VCaP (cell line): ENCODE results near the gene ABCF3.
"Not testable (repeated sequence)": the region's sequence is repeated elsewhere in the genome, so short reads cannot be mapped to it uniquely, and the experiment has no call there.

Source experiments
- H3K27ac ChIP-seq: fragments of 450-650 bp; 2 replicates; pipeline ENCODE4 v1.5.1; 2017
- TF ChIP-seq, protein P1 (sequence below): fragments of 450-650 bp; conservative IDR thresholded peaks from 2 replicates; pipeline ENCODE4 v1.5.1; 2017; ENCODE audit warnings: mild to moderate bottlenecking, moderate library complexity

Gene ABCF3

DNA sequence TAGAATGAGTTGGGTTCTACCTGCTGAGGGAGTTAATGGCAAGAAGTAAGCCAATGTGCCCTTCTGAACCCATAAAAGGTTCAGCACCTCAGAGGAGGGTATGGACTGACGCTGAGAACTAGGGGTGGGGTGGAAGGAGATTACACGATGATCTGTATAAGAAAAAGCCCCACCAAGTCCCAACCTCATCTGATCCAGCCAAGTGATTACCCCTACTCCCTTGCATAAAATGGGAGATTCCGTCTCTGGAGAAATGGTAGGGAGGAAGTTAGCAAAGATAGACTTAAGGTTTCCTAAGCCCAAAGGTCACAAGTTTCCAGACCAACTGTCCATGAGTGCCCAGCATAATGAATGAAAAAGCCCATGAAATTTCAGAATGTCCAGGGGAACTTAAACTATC lies 37.9 kb upstream of the ABCF3 start:
- TF ChIP-seq, protein P1, sequence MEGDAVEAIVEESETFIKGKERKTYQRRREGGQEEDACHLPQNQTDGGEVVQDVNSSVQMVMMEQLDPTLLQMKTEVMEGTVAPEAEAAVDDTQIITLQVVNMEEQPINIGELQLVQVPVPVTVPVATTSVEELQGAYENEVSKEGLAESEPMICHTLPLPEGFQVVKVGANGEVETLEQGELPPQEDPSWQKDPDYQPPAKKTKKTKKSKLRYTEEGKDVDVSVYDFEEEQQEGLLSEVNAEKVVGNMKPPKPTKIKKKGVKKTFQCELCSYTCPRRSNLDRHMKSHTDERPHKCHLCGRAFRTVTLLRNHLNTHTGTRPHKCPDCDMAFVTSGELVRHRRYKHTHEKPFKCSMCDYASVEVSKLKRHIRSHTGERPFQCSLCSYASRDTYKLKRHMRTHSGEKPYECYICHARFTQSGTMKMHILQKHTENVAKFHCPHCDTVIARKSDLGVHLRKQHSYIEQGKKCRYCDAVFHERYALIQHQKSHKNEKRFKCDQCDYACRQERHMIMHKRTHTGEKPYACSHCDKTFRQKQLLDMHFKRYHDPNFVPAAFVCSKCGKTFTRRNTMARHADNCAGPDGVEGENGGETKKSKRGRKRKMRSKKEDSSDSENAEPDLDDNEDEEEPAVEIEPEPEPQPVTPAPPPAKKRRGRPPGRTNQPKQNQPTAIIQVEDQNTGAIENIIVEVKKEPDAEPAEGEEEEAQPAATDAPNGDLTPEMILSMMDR = no peak
- H3K27ac ChIP-seq = no peak overlapping the region

DNA sequence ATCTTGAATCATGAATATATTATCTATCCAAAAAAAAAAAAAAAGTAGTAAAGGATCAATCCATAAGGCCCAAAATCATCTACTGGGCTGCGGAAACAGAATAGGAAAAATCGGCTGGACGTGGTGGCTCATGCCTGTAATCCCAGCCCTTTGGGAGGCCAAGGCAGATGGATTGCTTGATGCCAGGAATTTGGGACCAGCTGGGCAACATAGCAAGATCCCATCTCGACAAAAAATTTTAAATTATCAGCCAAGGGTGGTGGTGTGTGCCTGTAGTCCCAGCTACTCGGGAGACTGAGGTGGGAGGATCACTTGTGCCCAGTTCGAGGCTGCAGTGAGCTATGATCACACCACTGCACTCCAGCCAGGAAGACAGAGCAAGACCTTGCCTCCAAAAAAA lies 36.9 kb upstream of the ABCF3 start:
- TF ChIP-seq, protein P1 = no peak
- no peak overlapping the region for H3K27ac ChIP-seq

DNA sequence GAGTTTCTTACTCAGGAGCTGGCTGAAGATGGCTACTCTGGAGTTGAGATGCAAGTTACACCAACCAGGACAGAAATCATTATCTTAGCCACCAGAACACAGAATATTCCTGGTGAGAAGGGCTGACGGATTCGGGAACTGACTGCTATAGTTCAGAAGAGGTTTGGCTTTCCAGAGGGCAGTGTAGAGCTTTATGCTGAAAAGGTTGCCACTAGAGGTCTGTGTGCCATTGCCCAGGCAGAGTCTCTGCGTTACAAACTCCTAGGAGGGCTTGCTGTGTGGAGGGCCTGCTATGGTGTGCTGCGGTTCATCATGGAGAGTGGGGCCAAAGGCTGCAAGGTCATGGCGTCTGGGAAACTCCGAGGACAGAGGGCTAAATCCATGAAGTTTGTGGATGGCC lies 36.2 kb upstream of the ABCF3 start:
- H3K27ac ChIP-seq = not testable (repeated sequence)
- TF ChIP-seq, protein P1 = peak; percentile 25; the same call in 1 of the 2 replicates

DNA sequence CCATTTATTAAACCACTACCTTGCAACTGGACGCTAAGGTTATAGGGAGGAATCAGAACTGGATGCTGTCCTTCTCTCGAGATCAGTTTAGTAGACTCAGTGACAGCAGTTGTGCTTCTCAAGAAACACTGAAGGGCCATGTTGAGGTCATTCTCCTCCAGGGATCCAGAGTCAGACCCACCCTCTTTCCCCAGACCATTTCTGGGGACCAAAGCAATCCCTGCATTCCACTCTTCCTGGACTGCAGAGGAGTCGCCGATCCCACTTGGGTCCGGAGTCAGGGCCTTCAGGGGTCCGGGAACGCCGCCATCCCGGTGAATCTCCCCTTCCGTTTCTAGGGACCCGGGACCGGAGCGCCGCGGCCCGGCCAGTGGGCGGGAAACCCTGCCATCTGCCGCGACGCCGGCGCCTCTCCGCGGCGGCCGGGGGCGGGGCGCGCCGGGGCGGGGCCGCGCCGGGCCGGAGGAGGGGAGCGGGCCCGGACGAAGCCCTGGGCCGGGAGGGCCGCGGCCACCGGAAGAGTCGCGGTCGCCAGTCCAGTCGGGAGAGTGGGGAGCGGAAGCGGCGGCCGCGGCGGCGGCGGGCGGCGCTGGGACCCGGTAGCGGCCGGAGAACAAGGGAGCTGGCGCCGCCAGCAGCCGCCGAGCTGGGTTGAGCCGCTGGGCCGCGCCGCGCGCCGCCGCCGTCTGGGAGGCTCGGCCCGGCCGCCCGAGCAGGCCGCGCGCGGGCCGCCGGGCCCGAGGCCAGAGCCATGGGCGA lies 30.9 kb upstream of the ABCF3 start, which contains the start of gene DVL3:
TSS of gene DVL3 (plus strand) at position 493 of the 759 bp plus-strand sequence. CDS start at position 752, 259 bp downstream.
- TF ChIP-seq, protein P1 = no peak
- H3K27ac ChIP-seq = peak within 1 kb of the TSS; percentile 90

DNA sequence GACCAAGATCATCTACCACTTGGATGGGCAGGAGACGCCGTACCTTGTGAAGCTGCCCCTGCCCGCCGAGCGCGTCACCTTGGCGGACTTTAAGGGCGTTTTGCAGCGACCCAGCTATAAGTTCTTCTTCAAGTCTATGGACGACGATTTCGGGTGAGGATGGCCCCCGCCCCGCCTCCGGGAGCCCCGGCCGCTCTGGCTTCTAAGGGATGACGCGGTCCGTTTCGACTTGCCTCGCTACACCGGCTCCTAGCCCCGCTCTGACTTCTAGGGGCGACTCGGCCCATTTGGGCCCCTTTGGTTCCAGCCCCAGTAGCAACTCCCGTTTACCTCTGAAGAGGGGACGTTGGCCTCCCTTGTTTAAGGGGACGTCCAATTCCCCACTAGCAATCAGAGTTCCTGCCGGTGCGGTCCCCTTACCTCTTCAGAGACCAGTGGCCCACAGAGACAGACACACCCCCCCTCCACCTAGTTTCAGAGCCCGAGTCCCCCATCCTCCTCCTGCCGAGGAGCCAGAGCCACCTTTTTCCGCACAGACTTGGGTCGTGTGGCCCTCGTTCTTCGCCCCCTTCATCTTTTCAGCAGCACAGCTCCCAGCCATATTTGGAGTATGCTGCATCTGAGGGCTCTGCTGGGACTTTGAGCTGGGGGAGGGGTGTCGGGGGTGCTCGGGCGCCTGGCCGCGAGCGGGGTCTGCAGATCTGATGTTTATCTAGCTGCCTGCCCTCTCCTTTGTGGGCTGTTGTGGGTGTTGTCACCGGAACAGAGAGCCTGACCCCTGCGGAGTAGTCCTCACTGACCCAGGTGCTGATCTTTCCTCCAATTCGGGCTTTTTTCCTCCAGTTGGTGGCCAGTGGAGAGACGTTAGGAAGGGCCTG lies 30.1 kb upstream of the ABCF3 start:
- TF ChIP-seq, protein P1 = no peak
- peak overlapping the region; percentile 90 for H3K27ac ChIP-seq

GRCh38 chr3:184156522-184156955 lies 29.5 kb upstream of the ABCF3 start:
- peak overlapping the region; percentile 90 for H3K27ac ChIP-seq
- TF ChIP-seq, protein P1 = no peak

GRCh38 chr3:184157206-184157605 lies 28.8 kb upstream of the ABCF3 start:
- peak overlapping the region; percentile 90 for H3K27ac ChIP-seq
- TF ChIP-seq, protein P1 = no peak
